Natural killer cell (primary cell): ENCODE measurements around the gene SLAIN2. TPM values are rescaled to one million over a fixed set of nuclear protein-coding genes. Genes with fewer than 3 reads are reported as not detected.

Experiments
- ATAC-seq, 3 donors: fragments of 150-1000 bp in 2 of 3; fragments of 200-7000 bp in 1 of 3; cut with Tn5 transposase; 1 replicate in 1 of 3; 2 replicates in 2 of 3; pipeline ENCODE4 v1.10.0; 2021; ENCODE audit warnings: mild to moderate bottlenecking in 2 of 3, moderate library complexity in 2 of 3
- DNase-seq, 2 donors: peaks; one replicate each; pipeline versions ENCODE4 v3.0.0 to v3.0.0-alpha.2; 2013 to 2021; ENCODE audit warnings: mixed read lengths in 1 of 2
- H3K27ac ChIP-seq: one replicate; pipeline ENCODE4 v1.5.1; 2013; ENCODE audit warnings: mild to moderate bottlenecking, low read length
- H3K27me3 ChIP-seq: one replicate; pipeline ENCODE4 v1.6.1; 2013; ENCODE audit warnings: low read length; ENCODE audit not compliant: control insufficient read depth, insufficient read depth
- H3K36me3 ChIP-seq: one replicate; pipeline ENCODE4 v1.6.1; 2013; ENCODE audit warnings: low read length; ENCODE audit not compliant: control insufficient read depth, insufficient read depth
- H3K4me1 ChIP-seq: one replicate; pipeline ENCODE4 v1.6.1; 2013; ENCODE audit warnings: low read length; ENCODE audit not compliant: control insufficient read depth, insufficient read depth
- H3K4me3 ChIP-seq: one replicate; pipeline ENCODE4 v1.5.1; 2013; ENCODE audit warnings: low read length
- H3K9me3 ChIP-seq: one replicate; pipeline ENCODE4 v1.6.1; 2013; ENCODE audit warnings: low read length; ENCODE audit not compliant: control insufficient read depth, insufficient read depth
- H3K27ac Mint-ChIP-seq, 2 donors: one replicate each; pipeline ENCODE4 v1.8.0; 2022; ENCODE audit warnings: mild to moderate bottlenecking in 2 of 2, mixed read lengths in 2 of 2, moderate library complexity in 1 of 2
- H3K27me3 Mint-ChIP-seq, 2 donors: one replicate each; pipeline ENCODE4 v1.8.0; 2022; ENCODE audit warnings: low read depth in 2 of 2, mixed read lengths in 2 of 2
- H3K36me3 Mint-ChIP-seq: one replicate; pipeline ENCODE4 v1.8.0; 2022; ENCODE audit warnings: mixed read lengths
- H3K4me1 Mint-ChIP-seq, 2 donors: one replicate each; pipeline ENCODE4 v1.8.0; 2022; ENCODE audit warnings: mixed read lengths in 2 of 2
- H3K4me3 Mint-ChIP-seq: one replicate; pipeline ENCODE4 v1.8.0; 2022; ENCODE audit warnings: mild to moderate bottlenecking, moderate library complexity, mixed read lengths
- H3K9me3 Mint-ChIP-seq, 2 donors: one replicate each; pipeline ENCODE4 v1.8.0; 2022; ENCODE audit warnings: mixed read lengths in 2 of 2
- WGBS: methylation state at CpG from one replicate; pipeline ENCODE4 v1.1.7; 2013; ENCODE audit warnings: missing lambda C conversion rate; ENCODE audit not compliant: insufficient coverage; 5-methylcytosine and 5-hydroxymethylcytosine counted together
- intact Hi-C: fragments of 100-400 bp; cut with micrococcal nuclease; formaldehyde crosslinking; loops from one replicate; pipeline ENCODE4 v1.14.2; 2022
- total RNA-seq, 4 donors: library from RNA; stranded (reverse); fragments of 120-200 nt in 1 of 4; gene quantifications; one replicate each; pipeline versions ENCODE4 v1.2.3 to v1.2.4, GENCODE V29; 2013 to 2022
- TF ChIP-seq, protein P1 (sequence below): fragments of 200-600 bp; IDR thresholded peaks from one replicate; pipeline ENCODE4 v1.8.0; 2022; ENCODE audit warnings: antibody characterized with exemption

Gene SLAIN2
- total RNA-seq, 3 donors from 2014 or later (not counting 1 experiment from before 2014, with no cell fraction given) = 76.9 to 103 (median 98.5) TPM

DNA sequence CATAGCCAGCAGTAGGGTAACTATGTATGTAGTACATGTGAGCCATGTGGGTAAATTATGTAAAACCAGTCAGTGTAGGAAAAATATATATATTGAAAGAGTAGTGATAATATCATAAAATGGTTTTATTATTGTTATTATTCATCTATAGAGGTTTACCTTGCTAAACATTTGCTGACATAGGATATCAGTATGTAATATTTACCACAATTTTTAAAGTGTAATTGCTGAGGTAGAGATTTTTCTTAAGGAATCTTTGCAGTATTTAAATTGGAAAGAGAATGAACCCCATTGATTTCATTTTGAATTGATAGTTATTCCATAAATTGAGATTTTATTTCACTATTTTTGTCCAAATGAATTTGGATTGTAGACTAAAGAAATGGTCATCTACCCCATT is 27.1 kb downstream of the SLAIN2 start:
- H3K27me3 Mint-ChIP-seq = no peaks in the 10 kb centered on the region
- Histone ChIP-seq H3K4me1 (no peaks in the 10 kb centered on the region), H3K27me3 (no peaks in the 10 kb centered on the region), H3K4me3 (no peak overlapping the region), H3K27ac (no peak overlapping the region), H3K9me3 (no peaks in the 10 kb centered on the region), H3K36me3 (peaks cover 2% of the 10 kb centered on the region)
- TF ChIP-seq, protein P1, sequence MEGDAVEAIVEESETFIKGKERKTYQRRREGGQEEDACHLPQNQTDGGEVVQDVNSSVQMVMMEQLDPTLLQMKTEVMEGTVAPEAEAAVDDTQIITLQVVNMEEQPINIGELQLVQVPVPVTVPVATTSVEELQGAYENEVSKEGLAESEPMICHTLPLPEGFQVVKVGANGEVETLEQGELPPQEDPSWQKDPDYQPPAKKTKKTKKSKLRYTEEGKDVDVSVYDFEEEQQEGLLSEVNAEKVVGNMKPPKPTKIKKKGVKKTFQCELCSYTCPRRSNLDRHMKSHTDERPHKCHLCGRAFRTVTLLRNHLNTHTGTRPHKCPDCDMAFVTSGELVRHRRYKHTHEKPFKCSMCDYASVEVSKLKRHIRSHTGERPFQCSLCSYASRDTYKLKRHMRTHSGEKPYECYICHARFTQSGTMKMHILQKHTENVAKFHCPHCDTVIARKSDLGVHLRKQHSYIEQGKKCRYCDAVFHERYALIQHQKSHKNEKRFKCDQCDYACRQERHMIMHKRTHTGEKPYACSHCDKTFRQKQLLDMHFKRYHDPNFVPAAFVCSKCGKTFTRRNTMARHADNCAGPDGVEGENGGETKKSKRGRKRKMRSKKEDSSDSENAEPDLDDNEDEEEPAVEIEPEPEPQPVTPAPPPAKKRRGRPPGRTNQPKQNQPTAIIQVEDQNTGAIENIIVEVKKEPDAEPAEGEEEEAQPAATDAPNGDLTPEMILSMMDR = no peak
- ATAC-seq = no peak
- H3K9me3 Mint-ChIP-seq = no peaks in the 10 kb centered on the region
- no peak for DNase-seq
- H3K27ac Mint-ChIP-seq = no peak overlapping the region
- H3K4me1 Mint-ChIP-seq = peaks cover 44 to 58% of the 10 kb centered on the region in 2 donors
- no peaks in the 10 kb centered on the region for H3K36me3 Mint-ChIP-seq
- intact Hi-C loops = no loop called here
- no peak overlapping the region for H3K4me3 Mint-ChIP-seq

DNA sequence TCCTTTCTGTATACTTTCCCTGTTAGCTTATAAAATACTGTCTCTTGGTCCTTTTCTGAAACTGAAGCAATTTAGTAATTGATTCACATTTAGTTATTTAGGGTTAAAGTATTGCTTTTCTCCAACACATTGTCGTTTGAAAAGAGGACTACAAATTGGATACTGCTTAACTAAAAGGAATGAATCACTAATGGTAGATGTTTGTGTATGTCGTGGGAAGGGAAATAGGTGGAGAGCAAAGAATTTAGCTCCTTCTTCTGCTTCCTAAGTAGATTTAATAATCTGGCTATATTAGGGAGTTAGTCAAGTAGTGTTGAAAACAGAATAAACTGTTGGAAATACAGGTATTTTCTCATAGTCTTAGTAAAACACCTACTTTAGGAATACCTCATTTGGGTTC is 27.9 kb downstream of the SLAIN2 start:
- H3K27ac ChIP-seq = no peak overlapping the region
- no peaks in the 10 kb centered on the region for H3K4me1 ChIP-seq
- Mint-ChIP-seq H3K36me3 (no peaks in the 10 kb centered on the region), H3K27me3 (no peaks in the 10 kb centered on the region), H3K9me3 (no peaks in the 10 kb centered on the region), H3K27ac (peak overlapping the region; percentile 83 to 84), H3K4me3 (no peak overlapping the region), H3K4me1 (peaks cover 45 to 60% of the 10 kb centered on the region in 2 donors)
- intact Hi-C loops = no loop called here
- H3K9me3 ChIP-seq = no peaks in the 10 kb centered on the region
- TF ChIP-seq, protein P1 = no peak
- no peak overlapping the region for H3K4me3 ChIP-seq
- H3K27me3 ChIP-seq = no peaks in the 10 kb centered on the region
- DNase-seq (no peak), ATAC-seq (no peak)
- 40% methylated on average over 2 of the region's 2 CpGs for WGBS
- peaks cover 2% of the 10 kb centered on the region for H3K36me3 ChIP-seq

DNA sequence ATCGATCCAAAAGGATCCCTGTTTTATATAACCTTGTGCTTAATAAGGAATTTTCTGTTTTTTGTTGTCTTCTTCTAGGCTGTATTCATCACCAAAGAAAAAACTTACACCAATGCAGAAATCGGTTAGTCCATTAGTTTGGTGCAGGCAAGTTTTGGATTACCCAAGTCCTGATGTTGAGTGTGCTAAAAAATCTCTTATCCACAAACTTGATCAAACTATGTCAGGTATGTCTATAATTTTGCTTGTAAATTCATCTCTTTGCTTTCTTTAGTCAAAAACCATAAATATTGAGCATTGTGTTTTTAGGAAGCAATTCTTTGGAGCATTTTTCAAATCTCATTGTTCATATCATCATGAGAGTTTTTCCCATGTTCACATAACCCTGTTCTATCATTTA is 28.4 kb downstream of the SLAIN2 start:
- TF ChIP-seq, protein P1 = no peak
- Histone ChIP-seq H3K36me3 (peaks cover 2% of the 10 kb centered on the region), H3K4me1 (no peaks in the 10 kb centered on the region), H3K27me3 (no peaks in the 10 kb centered on the region), H3K4me3 (no peak overlapping the region), H3K27ac (no peak overlapping the region), H3K9me3 (no peaks in the 10 kb centered on the region)
- WGBS = no CpG with 5 or more reads among the region's 2 CpGs
- no peaks in the 10 kb centered on the region for H3K9me3 Mint-ChIP-seq
- H3K4me3 Mint-ChIP-seq = no peak overlapping the region
- DNase-seq (no peak), ATAC-seq (no peak)
- intact Hi-C loops = no loop called here
- peaks cover 50 to 65% of the 10 kb centered on the region in 2 donors for H3K4me1 Mint-ChIP-seq
- H3K36me3 Mint-ChIP-seq = no peaks in the 10 kb centered on the region
- no peaks in the 10 kb centered on the region for H3K27me3 Mint-ChIP-seq
- H3K27ac Mint-ChIP-seq = peak overlapping the region; percentile 83 to 84
